Stimulated activated naive CD8-positive, alpha-beta T cell treated with anti-CD3 and anti-CD28 coated beads, Interleukin-15, Interleukin-2, amounts not matched to agents 100 ng/mL and 50 ng/mL, for 24 hours (primary cell): ENCODE measurements around the gene TADA2B.

Experiments
- H3K27ac Mint-ChIP-seq: one replicate; pipeline ENCODE4 v1.8.0; 2021; ENCODE audit warnings: mild to moderate bottlenecking, mixed read lengths
- H3K27me3 Mint-ChIP-seq: one replicate; pipeline ENCODE4 v1.8.0; 2021; ENCODE audit warnings: mixed read lengths
- H3K36me3 Mint-ChIP-seq: one replicate; pipeline ENCODE4 v1.8.0; 2021; ENCODE audit warnings: low read depth, mixed read lengths
- H3K4me1 Mint-ChIP-seq: one replicate; pipeline ENCODE4 v1.8.0; 2021; ENCODE audit warnings: low read depth, mixed read lengths
- H3K4me3 Mint-ChIP-seq: one replicate; pipeline ENCODE4 v1.8.0; 2021; ENCODE audit warnings: mild to moderate bottlenecking, mixed read lengths
- H3K9me3 Mint-ChIP-seq: one replicate; pipeline ENCODE4 v1.8.0; 2021; ENCODE audit warnings: mixed read lengths

Gene TADA2B

DNA sequence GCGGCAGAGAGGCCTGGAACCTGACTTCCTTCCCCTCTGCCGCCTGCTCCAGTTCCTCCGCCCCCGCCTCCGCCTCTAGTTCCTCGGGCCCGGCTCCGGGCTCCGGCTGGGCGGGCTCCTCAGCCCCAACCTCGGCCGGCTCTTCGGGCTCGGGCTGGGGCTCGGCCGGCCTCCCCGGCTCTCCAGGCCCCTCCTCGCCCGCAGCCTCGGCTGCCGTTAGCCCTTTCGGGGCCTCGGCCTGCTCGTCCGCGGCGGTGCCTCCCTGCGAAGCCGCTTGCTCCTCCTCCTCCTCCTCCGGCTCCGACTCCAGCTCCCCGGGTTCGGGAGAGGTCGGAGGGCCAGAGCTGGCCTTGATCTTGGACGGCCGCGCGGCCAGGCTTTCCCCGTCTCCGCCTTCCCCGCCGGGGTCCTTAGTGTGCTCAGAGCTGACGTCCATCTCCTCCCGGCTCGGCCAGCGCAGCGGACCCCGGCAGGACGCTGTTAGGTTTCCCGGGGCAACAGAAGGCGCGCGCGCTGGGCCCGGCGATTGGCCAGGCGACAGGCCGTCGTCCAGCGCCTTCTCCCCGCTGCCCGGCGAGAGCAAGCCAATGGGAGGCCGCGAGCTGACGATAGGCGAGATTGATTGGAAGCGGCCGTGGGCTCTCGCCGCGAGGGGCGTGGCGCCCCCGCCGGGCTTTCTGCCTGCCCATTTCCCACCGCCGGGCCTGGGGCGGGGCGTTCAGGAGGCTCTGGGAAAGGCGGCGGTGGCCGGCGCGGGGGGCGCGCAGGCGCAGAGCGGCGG, 479 bp upstream of the TADA2B start:
- H3K27ac Mint-ChIP-seq, result peak overlapping the region; percentile 36
- peak overlapping the region; percentile 85 for H3K4me3 Mint-ChIP-seq
- no peaks in the 10 kb centered on the region for H3K27me3 Mint-ChIP-seq
- peaks cover 46% of the 10 kb centered on the region for H3K4me1 Mint-ChIP-seq
- no peaks in the 10 kb centered on the region for H3K36me3 Mint-ChIP-seq
- no peaks in the 10 kb centered on the region for H3K9me3 Mint-ChIP-seq

DNA sequence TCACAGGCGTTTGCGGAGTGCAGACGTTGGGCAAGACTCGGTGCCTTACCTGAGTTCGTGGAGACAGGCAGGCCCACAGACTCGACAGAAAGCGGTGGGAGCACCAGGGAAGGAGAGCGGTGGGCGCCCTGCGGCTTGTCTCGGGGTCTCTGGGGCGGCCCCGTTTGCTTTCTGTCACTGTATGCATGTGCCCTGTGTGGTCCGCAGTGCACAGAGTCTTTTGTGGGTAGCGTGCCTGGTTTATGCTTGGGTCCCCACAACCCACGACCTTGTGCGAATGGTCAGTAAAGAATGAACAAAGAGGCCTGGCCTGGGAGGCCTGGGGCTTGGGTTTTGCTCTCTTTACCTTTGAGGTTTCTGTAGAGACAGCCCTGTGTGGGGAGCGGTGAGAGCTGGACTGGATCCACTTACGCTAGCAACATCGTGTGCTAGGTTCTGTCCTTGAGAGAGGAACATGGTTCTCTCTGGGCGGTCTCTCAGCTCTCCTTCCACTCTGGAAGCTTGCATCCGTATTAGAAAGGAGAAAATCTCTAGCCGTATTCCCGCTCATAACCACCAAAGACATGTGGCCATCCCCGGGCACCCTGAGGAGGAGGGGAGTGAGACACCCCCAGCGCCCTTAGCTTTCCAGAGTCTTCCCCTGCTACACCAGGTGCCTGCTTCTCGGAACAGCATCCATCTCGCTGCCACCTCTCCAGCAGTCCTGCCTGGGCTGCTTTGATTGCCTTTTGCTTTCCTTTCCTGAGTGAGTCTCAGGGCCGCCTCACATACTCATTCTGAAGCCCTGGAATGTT, 1.2 kb downstream of the TADA2B start:
- no peaks in the 10 kb centered on the region for H3K27me3 Mint-ChIP-seq
- H3K4me1 Mint-ChIP-seq, result peaks cover 52% of the 10 kb centered on the region
- no peaks in the 10 kb centered on the region for H3K36me3 Mint-ChIP-seq
- no peaks in the 10 kb centered on the region for H3K9me3 Mint-ChIP-seq
- peak overlapping the region; percentile 58 for H3K27ac Mint-ChIP-seq
- peak overlapping the region; percentile 88 for H3K4me3 Mint-ChIP-seq

DNA sequence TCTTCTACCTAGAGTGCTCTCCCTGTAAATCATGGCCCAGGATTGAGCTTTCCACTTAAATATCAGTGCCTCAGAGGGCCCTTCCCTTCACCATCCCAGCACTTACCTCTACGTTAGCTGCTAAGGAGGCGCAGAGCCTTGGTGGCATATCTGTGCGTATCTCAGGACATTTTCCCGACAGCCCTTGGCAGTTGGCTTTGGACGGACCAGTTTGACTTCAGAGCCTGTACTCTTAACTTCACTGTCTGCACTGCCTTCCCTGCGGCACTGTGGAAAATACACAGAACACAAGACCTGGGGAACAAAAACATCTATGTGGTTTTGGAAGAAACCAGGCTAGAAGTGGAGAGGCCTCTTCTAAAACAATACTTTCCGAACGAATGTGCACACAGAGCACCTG, 2.4 kb downstream of the TADA2B start:
- Mint-ChIP-seq H3K27me3 (no peaks in the 10 kb centered on the region), H3K4me3 (peak overlapping the region; percentile 88), H3K4me1 (peaks cover 57% of the 10 kb centered on the region), H3K9me3 (no peaks in the 10 kb centered on the region), H3K36me3 (no peaks in the 10 kb centered on the region), H3K27ac (peak overlapping the region; percentile 32)

DNA sequence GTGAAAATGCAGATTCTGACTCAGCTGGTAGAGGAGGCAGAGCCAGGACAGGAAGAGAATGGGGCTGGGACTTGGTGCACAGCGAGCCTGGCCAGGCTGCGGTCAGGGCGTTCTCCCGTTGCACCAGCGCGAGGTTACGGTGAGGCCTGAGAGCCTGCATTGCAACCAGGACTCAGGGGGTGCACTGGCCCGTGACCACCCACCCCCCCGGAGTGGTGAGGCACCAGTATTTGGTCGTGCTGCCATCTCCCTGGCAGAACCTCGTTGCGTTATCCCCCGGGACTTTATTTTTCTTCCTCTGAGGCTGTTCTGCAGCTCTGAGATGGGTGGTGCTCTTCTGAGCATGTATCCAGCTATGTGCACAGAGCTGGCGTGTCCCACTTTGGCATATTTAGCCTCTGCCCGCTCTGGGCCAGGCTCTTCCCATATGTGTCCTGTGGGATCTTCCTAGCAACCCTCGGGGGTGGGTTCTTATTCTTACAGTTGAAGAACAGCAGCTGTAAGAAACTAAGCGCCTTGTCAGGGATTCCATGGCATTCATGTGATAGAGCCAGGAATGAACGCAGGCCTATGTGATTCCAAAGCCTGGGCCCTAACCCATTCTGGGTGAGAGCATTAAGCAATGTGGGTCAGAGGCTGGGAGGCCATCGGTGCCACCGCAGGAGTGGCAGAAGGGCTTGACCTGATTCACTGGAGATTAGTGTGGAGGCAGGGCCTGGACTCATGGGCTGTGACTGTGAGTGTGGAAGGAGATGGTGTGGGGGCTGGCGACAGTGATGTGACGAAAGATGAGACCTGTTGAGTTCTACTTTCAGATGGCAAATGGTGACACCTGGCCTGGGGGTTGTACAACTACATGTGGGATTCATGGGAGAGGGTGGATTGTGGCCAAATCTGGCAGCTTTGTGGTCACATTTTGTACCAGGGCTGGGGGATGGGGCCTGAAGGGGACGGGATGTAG, 3.1 kb downstream of the TADA2B start:
- no peak overlapping the region for H3K27ac Mint-ChIP-seq

DNA sequence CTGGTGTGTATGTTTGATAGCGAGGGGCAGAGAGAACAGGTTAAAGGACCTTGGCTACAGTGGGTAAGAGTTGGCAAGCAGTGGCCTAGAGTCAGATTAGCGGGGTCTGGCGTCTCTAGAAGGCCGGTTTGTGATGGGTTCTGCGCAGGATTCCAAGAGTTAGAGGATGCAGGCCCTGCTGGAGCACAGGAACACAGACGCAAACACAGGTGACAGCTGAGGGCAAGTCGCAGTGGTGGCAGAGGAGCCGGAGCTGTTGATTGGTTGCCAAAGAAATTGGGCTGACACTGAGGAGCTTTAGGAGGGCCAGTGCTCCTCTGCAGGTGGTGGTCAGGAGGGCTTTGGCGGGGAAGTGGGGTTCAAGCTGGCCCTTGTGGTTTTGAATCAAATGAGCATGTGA, 3.8 kb downstream of the TADA2B start:
- Mint-ChIP-seq H3K27ac (peak overlapping the region; percentile 81), H3K36me3 (no peaks in the 10 kb centered on the region), H3K27me3 (no peaks in the 10 kb centered on the region), H3K4me3 (no peak overlapping the region), H3K9me3 (no peaks in the 10 kb centered on the region), H3K4me1 (peaks cover 58% of the 10 kb centered on the region)

More for the DNA sequence above, 3.1 kb downstream of the TADA2B start:
- peak overlapping the region; percentile 88 for H3K4me3 Mint-ChIP-seq
- H3K36me3 Mint-ChIP-seq, result no peaks in the 10 kb centered on the region
- no peaks in the 10 kb centered on the region for H3K9me3 Mint-ChIP-seq
- H3K27me3 Mint-ChIP-seq, result no peaks in the 10 kb centered on the region
- H3K4me1 Mint-ChIP-seq, result peaks cover 61% of the 10 kb centered on the region

DNA sequence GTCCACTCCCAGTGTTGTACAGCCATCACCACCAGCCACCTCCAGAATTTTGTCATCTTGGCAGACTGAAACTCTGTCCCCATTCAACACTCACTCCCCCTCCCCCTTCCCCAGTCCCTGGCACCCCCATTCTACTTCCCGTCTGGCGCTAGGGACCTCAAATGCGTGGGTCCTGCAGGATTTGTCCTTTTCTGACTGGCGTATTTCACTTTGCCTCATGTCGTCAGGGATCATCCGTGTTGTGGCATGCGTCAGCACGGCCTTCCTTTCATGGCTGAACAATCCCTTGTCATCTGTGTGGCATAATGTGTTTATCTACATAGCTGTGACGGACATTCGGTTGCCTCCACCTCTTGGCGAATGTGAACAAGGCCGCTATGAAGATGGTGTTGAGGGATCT, 5.5 kb downstream of the TADA2B start:
- Mint-ChIP-seq H3K4me3 (no peak overlapping the region), H3K27me3 (no peaks in the 10 kb centered on the region), H3K27ac (no peak overlapping the region), H3K9me3 (no peaks in the 10 kb centered on the region), H3K4me1 (peaks cover 64% of the 10 kb centered on the region), H3K36me3 (peaks cover under 1% of the 10 kb centered on the region)

DNA sequence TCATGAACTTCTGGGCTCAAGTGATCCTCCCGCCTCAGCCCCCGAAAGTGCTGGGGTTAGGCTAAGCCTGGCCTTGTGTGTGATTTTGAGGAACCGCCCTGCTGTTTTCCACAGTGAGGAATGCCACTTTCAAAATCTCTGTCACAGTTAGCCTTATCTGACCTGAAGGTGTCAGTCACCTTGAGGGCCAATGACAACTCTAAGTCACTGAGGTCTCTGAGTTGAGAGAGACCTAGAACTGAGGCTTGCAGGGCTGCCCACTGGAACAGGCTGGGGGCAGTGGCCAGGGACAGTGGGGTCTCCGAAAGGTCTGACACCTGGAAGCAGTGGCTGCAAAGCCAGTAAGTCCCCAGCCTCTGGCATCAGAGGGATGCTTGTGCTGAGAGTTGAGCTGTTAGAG, 6.1 kb downstream of the TADA2B start:
- no peaks in the 10 kb centered on the region for H3K27me3 Mint-ChIP-seq
- H3K36me3 Mint-ChIP-seq, result peaks cover 8% of the 10 kb centered on the region
- H3K9me3 Mint-ChIP-seq, result no peaks in the 10 kb centered on the region
- H3K27ac Mint-ChIP-seq, result no peak overlapping the region
- no peak overlapping the region for H3K4me3 Mint-ChIP-seq
- peaks cover 60% of the 10 kb centered on the region for H3K4me1 Mint-ChIP-seq

DNA sequence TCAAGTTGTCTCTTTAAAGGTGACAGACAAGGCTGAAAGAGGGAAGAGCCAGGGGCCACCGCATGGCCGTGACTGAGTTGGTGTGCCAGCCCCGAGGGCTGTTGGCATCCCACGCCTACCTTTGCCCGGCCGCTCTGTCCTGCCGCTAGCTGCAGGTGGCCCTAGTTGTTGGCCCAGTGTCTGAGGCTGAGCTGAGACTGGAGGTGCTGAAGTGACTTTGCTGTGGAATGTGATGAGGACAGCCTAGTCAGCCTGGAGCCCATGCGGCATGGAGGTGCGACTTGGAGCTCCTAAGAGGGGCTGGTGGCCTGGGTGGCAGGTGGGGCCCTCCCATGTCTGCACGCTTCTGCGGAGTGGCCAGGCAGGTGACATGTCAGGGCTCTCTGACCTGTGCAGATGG, 6.6 kb downstream of the TADA2B start:
- Mint-ChIP-seq H3K27me3 (no peaks in the 10 kb centered on the region), H3K4me3 (no peak overlapping the region), H3K36me3 (peaks cover 10% of the 10 kb centered on the region), H3K4me1 (peaks cover 55% of the 10 kb centered on the region), H3K9me3 (no peaks in the 10 kb centered on the region), H3K27ac (no peak overlapping the region)

DNA sequence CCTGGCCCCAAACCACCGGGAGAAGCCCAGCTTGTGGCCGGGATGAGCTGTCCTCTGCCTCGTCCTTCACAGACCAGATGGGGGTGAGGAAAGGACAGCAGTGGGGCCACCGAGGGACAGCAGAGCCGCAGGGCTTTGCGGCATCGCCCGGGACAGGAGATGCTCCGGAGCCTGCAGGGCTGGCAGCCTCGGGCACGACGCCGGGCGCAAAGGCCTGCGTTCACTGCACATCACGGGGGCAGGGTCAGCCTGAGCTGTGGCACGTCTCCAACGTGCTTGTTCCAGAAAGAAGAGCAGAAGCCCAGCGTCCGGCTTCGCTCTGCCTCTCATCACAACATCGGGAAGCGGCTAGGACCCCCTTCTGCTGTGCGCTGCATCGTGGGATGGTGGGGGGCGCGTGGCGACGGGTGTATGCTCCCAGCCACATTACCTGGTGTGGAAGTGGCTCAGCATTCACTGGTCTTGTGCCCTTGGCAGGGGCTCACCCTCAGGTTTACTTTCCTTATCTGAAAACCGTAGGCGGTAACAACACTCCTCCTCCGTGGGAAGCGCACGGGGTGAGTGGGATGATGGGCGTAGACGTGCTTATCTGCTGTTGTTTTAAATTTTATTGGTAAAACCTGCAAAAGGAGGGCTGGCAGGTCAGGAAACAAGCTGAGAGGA, 7.4 kb downstream of the TADA2B start:
- Mint-ChIP-seq H3K36me3 (peaks cover 10% of the 10 kb centered on the region), H3K9me3 (no peaks in the 10 kb centered on the region), H3K4me1 (peaks cover 46% of the 10 kb centered on the region), H3K4me3 (no peak overlapping the region), H3K27ac (no peak overlapping the region), H3K27me3 (no peaks in the 10 kb centered on the region)

DNA sequence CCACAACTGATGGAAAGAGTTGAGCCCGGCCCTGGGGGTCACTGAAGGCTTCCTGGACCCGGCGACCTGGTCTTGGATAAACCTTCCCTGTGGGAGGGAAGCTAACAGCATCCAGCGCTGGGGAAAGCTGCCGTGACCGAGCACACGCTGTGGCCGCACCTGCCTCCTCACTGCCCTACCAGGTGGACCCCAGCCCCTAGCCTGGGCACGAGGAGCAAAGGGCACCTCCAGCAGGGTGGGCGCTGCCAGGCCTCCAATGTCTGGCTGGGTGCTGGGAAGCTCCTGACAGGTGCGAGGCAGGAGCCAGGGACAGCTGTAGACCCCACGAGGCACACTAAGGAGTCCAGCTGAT, 7.9 kb downstream of the TADA2B start:
- Mint-ChIP-seq H3K27me3 (no peaks in the 10 kb centered on the region), H3K36me3 (peaks cover 14% of the 10 kb centered on the region), H3K4me1 (peaks cover 41% of the 10 kb centered on the region), H3K4me3 (no peak overlapping the region), H3K9me3 (no peaks in the 10 kb centered on the region), H3K27ac (no peak overlapping the region)

DNA sequence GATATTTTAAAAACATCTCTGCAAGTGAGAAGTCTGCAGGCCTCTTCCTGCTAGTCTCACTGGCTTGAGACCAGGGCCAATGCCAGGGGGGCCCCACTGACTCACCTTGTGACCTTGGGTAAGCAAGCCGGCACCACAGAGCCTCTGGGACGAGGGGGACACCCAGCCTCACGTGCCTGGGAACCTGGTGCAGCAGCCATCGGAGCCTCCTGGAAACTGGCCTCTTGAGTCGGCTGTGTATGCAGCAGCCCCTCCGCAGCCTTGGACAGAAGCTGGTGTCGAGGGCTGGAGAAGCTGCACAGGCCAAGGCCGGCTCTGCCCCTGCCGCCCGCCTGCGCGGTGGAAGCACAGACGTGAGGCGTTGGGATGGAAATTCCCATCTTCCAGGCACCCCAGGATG, 8.7 kb downstream of the TADA2B start:
- Mint-ChIP-seq H3K36me3 (peaks cover 17% of the 10 kb centered on the region), H3K4me1 (peaks cover 33% of the 10 kb centered on the region), H3K9me3 (no peaks in the 10 kb centered on the region), H3K27ac (no peak overlapping the region), H3K27me3 (no peaks in the 10 kb centered on the region), H3K4me3 (no peak overlapping the region)

DNA sequence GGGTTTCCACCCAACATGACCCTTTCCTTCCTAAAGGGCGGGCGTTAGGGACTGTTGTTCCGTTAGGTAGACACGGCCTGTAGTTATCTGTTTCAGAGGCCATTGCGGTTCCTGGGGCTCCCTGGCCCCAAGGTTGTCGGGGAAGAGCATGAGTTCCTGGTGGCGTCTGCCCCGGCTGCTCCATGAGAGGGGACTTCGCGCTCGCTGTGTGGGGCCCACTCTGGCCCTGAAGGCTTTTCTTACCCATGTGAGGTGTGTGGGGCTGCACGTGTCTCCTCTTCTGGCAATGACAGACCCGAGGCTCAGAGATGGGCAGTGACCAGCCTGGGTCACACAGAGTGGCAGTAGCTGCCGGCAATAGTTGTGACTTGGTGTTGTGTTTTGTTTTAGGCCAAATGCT, 9.1 kb downstream of the TADA2B start:
- no peak overlapping the region for H3K4me3 Mint-ChIP-seq
- H3K27ac Mint-ChIP-seq, result peak overlapping the region; percentile 52
- H3K36me3 Mint-ChIP-seq, result peaks cover 17% of the 10 kb centered on the region
- no peaks in the 10 kb centered on the region for H3K9me3 Mint-ChIP-seq
- H3K4me1 Mint-ChIP-seq, result peaks cover 29% of the 10 kb centered on the region
- no peaks in the 10 kb centered on the region for H3K27me3 Mint-ChIP-seq

DNA sequence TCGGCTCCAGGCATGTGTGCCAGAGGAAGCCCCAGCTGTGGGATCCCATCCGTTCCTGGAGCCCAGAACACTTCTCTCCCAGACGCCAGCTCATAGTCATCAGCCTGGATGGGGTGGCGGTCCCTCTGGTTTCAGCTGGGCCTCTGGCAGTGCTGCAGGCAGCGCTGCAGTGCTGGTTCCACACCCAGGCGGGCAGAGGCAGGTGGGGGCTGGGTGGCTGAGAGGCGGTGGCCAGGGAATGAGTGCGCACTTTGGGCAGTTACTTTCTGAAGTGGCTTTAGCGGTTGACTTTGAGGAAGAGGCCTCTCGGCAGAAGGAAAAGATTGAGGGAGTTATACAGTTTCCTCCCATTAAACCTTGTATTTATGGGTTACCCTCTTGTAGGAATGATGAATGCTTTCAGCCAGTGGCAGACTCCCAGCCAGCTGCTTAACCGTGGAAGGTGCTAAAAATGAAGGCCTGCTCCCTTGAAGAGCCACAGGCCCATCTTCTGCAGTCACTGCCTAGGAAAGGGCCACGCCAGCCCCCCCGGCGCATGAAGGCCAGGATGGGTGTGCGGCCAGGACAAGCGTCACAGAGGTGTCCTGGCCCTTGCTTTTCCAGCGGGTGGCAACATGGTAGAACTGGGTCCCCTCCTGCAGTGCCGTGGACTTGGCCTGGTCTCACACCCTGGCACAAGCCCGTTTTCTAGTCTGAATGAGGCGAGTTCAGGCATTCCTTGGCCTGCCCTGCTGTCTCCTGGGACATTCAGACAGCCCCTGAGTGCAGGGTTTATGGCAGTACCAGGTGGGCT, 9.9 kb downstream of the TADA2B start:
- H3K9me3 Mint-ChIP-seq, result no peaks in the 10 kb centered on the region
- peaks cover 26% of the 10 kb centered on the region for H3K4me1 Mint-ChIP-seq
- H3K36me3 Mint-ChIP-seq, result peaks cover 22% of the 10 kb centered on the region
- no peaks in the 10 kb centered on the region for H3K27me3 Mint-ChIP-seq
- no peak overlapping the region for H3K27ac Mint-ChIP-seq
- H3K4me3 Mint-ChIP-seq, result no peak overlapping the region
